CD4-positive, alpha-beta T cell treated with Interferon alpha-2 for 1 hour (primary cell): ENCODE data around the gene MACROD1.

Source experiments
- DNase-seq, 2 donors: peaks; one replicate each; pipeline ENCODE4 v3.0.0-alpha.2; 2020 to 2022

The MACROD1 gene

GRCh38 chr11:64029773-64030172 is 136.1 kb downstream of the MACROD1 start:
- DNase-seq: no peak

DNA sequence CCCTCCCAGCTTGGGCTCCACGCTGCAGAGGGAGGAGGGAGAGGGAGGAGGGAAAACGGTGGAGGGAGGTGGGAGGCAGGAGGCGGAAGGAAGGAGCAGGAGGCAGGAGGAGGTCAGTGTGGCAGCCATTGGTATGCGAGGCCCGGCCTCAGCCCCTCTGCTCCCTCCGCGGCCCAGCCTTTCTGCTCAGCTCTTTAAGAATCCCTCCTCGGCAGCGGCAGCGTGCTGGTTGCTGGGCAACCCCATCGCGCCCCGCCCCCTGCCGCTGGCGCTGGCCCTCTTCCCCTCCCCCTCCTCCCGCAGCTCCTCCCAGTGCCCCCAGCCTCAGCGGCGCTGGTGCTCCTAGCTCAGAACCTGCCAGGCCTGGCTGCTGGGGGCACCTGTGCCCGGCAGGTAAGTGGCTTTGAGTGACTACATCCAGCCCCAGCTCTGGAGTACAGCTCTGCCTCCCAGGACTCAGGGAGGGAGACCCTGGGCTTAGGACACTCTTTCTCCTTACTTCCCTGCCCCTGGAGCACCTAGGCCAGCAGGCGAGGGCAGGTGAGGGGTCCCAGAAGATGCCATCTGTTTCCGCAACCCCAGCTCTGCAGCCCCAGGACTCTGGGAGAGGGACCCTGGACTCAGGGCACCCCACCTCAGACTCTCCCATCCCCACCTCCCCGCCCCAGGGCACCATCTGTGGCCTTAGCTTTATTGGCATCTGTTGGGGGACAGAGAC is 137.4 kb downstream of the MACROD1 start:
- no peak for DNase-seq

- DNase-seq: no peak
These were observed 138.1 kb downstream of the MACROD1 start for GRCh38 chr11:64027651-64028397.

DNA sequence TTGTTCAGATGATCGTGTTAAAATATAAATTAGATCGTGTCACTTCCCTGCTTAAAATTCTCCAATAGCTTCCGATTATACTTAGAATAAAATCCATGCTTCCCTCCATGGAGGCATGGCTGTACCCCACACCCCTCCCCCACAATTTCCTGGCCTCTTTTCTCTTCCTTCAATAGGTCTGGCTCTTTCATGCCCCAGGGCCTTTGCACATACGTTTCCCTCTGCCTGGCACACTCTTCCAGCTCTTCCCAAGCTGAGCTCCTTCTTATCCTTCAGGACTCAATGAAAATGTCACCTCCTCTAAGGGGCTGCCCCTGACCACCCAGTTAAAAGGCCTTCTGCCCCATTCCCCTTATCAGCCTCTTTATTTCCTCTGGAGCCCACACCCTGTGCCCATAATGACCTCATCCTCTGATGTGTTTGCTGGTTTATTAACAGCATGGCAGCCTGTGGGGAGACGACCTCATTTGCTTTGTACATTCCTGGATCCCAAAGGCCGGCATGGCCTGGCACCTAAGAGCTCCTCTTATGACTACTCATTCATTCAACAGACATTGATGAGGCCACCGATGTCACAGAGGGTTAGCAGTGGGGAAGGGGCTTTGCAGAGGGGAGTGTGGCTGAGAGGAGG is 139.2 kb downstream of the MACROD1 start:
- DNase-seq: no peak

- DNase-seq: no peak
These were observed 140.7 kb downstream of the MACROD1 start for GRCh38 chr11:64025205-64025604.

- no peak for DNase-seq
These were observed 141.9 kb downstream of the MACROD1 start for GRCh38 chr11:64023712-64024710.

GRCh38 chr11:64022125-64022784 is 143.7 kb downstream of the MACROD1 start:
- no peak for DNase-seq

DNA sequence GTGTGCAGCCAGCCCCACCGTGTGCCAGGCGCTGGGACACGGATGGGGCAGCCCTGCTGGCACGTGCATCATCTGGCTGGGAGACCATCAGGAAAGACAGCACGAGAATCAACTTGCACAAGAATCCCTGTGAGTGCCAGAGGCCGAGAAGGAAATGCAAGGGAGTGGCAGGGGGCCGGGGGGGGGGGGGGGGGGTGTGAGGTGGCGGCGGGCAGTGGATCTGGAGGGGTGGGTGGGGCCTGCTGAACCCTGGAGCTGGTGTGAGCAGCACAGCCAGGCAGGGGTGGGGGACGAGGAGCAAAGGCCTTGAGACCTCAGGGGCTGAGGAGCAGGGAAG is 144.2 kb downstream of the MACROD1 start:
- no peak for DNase-seq

- no peak for DNase-seq
These were observed 144.7 kb downstream of the MACROD1 start for GRCh38 chr11:64020976-64021756.

DNA sequence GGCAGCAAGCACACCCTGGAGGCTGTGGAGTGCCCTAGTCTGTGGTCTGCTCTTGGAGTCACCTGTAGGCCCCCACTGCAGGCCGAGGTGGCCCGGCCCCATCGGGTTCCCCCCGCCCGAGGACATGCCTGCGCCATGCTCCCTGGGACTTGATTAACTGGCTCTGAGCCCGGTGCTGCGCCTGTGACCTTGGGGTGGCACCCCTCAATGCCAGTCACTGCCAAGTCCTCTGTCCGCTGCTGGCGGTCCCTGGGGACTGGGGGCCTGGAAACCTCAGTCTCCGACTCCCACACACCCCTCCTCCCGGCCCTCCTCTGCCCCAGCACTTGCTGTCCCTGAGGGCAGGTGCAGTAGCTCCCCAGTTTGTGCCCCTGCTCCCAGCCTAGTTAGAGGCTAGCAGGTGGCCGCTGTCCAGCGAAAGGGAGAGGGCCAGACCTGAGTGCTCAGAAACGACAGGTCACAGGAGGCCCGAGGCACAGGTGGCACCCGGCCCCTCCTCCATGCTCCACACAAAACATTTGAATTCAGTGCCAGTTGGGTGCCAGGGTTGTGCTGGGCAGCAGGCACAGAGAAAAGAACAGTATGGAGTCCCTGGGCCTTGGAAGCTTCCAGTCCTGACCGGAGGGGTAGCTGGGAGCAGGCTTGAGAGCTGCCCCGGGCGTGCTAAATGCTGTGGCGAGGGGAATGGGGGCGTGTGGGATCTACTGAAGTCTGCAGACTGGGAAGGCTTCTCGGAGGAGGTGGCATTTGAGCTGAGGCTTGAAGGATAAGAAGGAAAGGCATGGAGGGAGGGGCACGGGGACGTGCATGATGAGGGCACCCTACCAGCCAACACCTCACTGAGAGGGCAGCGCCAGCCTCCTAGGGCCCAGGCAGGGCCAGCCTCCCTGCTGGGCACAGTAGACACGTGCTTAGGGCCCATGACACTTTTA is 146.5 kb downstream of the MACROD1 start:
- no peak for DNase-seq

DNA sequence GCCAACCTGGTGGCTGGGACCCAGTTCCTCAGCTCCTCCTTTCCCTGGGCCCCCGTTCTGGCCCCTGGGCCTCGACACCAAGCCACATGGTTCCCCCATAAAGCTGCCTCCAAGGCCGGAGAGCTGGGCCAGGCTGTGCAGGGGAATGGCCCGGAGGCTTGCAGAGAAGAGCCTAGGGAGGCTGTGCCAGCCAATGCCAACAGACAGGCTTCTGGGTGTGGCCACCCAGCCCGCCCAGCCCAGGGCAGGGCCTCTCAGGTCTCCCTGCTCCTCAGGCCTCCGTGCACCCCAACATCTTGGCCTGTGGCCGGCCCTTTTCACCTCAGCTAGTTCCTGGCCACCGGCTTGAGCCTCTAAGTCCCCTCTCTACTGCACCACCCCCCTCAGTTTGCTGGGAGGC is 147.6 kb downstream of the MACROD1 start:
- no peak for DNase-seq

DNA sequence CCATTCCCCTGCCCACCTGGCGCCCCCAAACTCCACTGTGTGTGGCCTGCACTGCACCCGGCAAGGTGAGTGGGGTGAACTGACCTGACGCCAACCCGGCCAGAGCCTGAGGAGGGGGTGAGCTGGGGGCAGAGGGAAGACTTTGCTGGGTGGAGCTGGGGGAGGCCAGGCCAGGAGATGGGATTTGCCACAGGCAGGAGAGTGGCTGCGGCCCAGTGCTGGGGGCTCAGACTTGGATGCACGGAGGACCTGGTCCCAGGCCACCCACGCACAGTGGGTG is 148.0 kb downstream of the MACROD1 start:
- no peak for DNase-seq

DNA sequence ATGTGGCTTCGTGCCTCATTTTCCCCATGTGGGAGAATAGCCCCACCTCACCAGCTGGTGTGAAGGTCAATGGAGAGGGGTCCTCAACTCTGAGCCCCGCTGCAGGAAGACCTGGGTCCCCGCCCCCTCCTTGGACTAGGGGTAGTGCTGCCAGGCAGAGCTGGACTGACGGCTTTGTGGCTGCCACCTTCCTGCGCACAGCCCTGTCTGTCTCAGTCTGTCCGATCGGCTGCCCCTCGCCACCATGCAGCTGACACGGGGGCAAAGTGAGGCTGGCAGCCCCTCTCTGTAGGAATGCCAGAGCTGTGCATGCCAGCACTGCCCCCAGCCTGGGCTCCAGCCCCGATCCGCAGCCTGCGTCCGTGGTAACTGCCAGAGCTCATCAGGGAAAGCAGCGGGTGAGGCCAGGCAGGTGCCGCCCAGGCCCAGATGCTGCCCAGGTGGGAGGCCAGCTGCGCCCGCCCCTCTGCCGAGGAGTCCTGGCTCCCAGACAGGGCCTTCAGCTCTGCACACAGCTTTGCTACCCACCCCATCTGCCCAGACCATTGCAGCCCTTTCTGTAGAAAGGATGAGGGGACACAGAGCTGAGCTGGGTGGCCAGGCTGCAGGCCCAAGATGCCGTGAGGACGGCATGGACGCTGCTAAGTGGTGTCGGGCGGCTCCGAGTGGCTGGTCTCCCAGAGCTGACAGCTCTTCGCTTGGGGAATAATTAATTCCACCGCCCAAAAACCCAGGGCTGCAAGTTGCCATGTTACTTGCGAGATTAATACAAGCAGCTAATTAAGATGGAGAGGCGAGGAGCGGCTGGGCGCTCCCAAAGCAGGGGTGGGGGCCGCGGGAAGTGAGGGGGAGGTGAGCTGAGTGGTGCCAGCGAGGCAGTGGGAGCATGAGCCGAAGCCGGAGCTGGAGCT is 149.7 kb downstream of the MACROD1 start:
- no peak for DNase-seq

- no peak for DNase-seq
These were observed 150.4 kb downstream of the MACROD1 start for GRCh38 chr11:64015510-64015909.

GRCh38 chr11:64014356-64014755 is 151.6 kb downstream of the MACROD1 start:
- no peak for DNase-seq

- no peak for DNase-seq
These were observed 152.6 kb downstream of the MACROD1 start for GRCh38 chr11:64013141-64013896.

DNA sequence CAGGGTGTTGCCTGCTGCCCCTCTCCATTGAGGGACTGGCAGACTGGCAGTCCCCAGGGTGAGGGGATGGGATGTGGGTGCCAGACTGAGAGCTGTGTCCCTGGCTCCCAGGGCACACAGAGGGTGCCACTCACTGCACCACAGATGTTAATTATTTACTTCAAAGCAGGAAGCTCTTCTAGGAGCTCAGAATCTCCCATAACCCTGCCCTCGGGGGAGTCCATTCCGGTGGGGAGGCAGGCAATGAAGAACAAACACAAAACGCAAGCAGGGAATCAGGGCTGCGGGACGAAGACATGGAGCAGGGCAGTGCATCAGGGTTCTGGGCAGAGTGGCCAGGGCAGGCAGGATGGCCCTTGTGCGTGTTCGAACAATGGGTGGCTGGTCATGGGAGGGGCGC is 154.5 kb downstream of the MACROD1 start:
- DNase-seq: no peak

DNA sequence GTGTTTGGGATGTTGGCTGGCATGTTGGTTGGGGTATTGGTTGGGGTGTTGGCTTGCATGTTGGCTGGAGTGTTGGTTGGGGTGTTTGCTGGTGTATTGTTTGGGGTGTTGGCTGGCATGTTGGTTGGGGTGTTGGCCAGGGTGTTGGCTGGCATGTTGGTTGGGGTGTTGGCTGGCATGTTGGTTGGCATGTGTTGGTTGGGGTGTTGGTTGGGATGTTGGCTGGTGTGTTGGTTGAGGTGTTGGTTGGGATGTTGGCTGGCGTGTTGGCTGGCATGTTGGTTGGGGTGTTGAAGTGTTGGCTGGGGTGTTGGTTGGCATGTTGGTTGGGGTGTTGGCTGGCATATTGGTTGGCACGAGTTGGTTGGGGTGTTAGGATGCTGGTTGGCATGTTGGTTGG is 155.1 kb downstream of the MACROD1 start:
- no peak for DNase-seq

DNA sequence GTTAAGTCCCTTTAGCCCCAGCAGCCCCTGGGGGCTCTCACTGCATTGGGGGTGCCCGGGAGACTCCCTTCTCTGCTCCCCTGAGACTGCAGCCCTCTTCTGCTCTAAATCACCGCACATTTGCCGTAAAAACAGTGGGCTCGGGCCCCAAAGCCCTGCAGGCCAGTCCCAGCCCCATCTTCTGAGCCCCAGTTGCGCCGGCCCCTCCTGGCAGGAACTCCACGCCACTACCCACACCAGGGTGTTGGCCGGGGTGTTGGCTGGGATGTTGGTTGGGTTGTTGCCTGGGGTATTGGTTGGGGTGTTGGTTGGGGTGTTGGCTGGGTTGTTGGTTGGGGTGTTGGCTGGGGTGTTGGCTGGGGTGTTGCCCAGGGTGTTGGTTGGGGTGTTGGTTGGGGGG is 156.2 kb downstream of the MACROD1 start:
- no peak for DNase-seq
